Stimulated activated CD8-positive, alpha-beta memory T cell treated with anti-CD3 and anti-CD28 coated beads, Interleukin-12 subunit alpha, Interleukin-12 subunit beta, amount 100 ng/mL, for 1 hour (primary cell): ENCODE data around the gene PRR23B.

Experiments
- DNase-seq: peaks from one replicate; pipeline ENCODE4 v3.0.0-alpha.2; 2020; ENCODE audit warnings: low read depth

PRR23B gene

DNA sequence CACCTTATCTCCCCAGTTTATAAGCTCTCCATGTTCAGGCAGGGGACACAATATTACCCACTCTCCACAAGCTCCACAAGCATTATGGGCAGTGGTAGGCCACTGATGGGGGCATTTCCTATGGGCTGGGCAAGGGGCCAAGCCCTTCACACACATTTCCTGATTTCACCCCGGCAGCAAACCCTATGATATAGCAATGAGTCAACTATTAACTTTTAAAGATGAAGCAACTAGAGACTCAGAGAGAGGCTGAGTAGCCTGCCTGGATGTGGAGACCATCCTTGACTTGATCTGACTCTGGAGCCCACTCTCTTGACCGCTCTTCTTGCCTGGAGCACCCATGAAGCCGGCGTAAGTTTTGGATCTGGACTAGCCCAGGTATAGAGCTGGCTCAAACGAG, 46.3 kb downstream of the PRR23B start:
- no peak for DNase-seq

DNA sequence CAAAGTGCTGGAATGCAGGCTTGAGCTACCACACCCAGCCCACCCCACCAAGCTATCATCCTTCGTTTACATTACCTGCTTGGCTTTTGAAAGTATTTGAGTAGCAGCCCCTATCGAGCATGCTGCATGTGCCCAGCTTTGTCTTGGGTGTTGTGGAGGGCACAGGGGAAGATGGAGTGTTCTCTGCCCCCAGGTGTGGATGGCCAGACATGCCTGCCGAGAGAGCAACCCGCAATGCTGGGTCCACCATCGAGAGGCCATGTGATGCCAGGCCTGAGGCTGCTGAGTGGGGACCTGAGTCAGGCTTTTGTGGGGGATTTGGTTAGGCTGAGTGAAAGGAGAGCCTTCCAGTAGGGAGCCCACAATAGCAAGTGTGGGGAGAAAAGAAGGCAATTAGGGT, 47.8 kb downstream of the PRR23B start:
- DNase-seq, result no peak

- DNase-seq, result no peak
These were observed 48.9 kb downstream of the PRR23B start for GRCh38 chr3:138971766-138972320.
